HG03565 (cell line): ENCODE data around the gene NRSN1.

Experiments used
- ATAC-seq: cut with Tn5 transposase; IDR thresholded peaks from one replicate; pipeline ENCODE4 v1.9.1; 2021; ENCODE audit warnings: mild to moderate bottlenecking, moderate library complexity; ENCODE audit not compliant: unreplicated experiment

The NRSN1 gene

GRCh38 chr6:24125980-24126379 is at the start of gene NRSN1:
Gene NRSN1 (plus strand): TSS chr6:24126215. CDS start chr6:24134328, 8,113 bp downstream.
- no peak for ATAC-seq

GRCh38 chr6:24078200-24078599 is 47.8 kb upstream of the NRSN1 start:
- ATAC-seq, result no peak

- ATAC-seq, result no peak
Observed at GRCh38 chr6:24079076-24079475, 46.9 kb upstream of the NRSN1 start.

- no peak for ATAC-seq
Observed at GRCh38 chr6:24080711-24081110, 45.3 kb upstream of the NRSN1 start.

- ATAC-seq, result no peak
Observed at GRCh38 chr6:24089736-24090135, 36.3 kb upstream of the NRSN1 start.

- no peak for ATAC-seq
Observed at GRCh38 chr6:24092407-24092806, 33.6 kb upstream of the NRSN1 start.

- no peak for ATAC-seq
Observed at GRCh38 chr6:24093381-24093780, 32.6 kb upstream of the NRSN1 start.

- peak; percentile 54 for ATAC-seq
Observed at GRCh38 chr6:24099181-24099580, 26.8 kb upstream of the NRSN1 start.

GRCh38 chr6:24100024-24100769 is 25.8 kb upstream of the NRSN1 start:
- ATAC-seq, result no peak

GRCh38 chr6:24100770-24101155 is 25.3 kb upstream of the NRSN1 start:
- ATAC-seq, result no peak

GRCh38 chr6:24105191-24105590 is 20.8 kb upstream of the NRSN1 start:
- no peak for ATAC-seq

GRCh38 chr6:24106291-24106690 is 19.7 kb upstream of the NRSN1 start:
- no peak for ATAC-seq

GRCh38 chr6:24107294-24107693 is 18.7 kb upstream of the NRSN1 start:
- no peak for ATAC-seq

GRCh38 chr6:24108056-24108455 is 18.0 kb upstream of the NRSN1 start:
- ATAC-seq, result no peak

GRCh38 chr6:24110417-24110816 is 15.6 kb upstream of the NRSN1 start:
- no peak for ATAC-seq

- no peak for ATAC-seq
Observed at GRCh38 chr6:24113891-24114290, 12.1 kb upstream of the NRSN1 start.

GRCh38 chr6:24117021-24117420 is 9.0 kb upstream of the NRSN1 start:
- no peak for ATAC-seq

- no peak for ATAC-seq
Observed at GRCh38 chr6:24122139-24122538, 3.9 kb upstream of the NRSN1 start.

- peak; percentile 46 for ATAC-seq
Observed at GRCh38 chr6:24126586-24127192, 674 bp downstream of the NRSN1 start.

- ATAC-seq, result no peak
Observed at GRCh38 chr6:24127316-24127715, 1.3 kb downstream of the NRSN1 start.

- no peak for ATAC-seq
Observed at GRCh38 chr6:24131751-24132150, 5.7 kb downstream of the NRSN1 start.

- ATAC-seq, result no peak
Observed at GRCh38 chr6:24139080-24139479, 13.1 kb downstream of the NRSN1 start.

GRCh38 chr6:24139639-24140038 is 13.6 kb downstream of the NRSN1 start:
- no peak for ATAC-seq
